NCI-H524 treated with DMSO at 0.1 percent for 48 hours (cell line): ENCODE results near the gene OPA3.

Experiments used
- DNase-seq: peaks from one replicate; lab custom pipeline; 2025; lab: John Stamatoyannopoulos, UW

OPA3 gene

DNA sequence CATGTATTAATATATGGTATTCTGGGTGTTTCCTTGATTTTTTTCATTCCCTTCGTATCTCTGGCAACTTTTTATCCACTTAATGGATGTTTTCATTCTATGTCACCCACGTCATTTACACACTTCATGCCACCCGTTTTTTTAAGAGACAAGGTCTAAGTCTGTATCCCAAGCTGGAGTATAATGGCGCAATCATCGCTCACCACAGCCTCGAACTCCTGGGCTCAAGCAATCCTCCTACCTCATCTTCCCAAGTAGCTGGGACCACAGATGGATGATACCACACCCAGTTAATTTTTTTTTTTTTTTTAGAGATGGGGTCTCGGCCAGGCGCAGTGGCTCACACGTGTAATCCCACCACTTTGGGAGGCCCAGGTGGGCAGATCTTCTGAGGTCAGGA is 80.7 kb downstream of the OPA3 start:
- no peak for DNase-seq

DNA sequence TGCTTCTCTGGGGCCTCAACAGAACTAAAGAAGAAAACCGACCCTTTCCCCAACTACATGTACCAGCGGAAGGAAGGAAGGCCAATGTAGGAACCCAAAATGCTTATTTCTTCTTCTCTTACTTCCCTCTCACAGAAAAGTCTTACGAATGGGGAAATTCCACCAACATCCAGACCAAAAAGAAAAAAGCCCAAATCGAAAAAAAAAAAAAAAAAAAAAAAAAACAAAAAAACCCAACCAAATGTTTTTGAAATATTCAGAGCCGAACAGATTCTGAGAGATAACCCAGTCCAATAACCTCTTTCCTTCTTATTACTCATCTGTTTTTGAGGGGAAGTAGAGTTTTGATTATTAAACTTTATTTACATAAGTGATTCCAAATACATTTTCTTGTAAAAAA is 82.5 kb downstream of the OPA3 start:
- no peak for DNase-seq

DNA sequence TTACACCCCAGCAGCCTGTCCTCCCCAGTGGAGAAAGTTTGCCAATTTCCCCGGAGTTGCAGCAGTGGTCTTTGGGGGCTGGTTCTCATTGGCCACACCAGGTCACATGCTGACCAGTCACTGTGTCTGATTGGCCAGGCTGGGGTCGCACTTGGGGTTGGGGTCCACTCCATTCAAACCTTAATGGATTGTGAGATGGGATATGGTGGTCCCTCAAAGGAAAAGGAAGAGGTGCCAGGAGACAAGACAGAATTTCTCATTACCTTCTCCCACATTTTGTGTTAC is 82.9 kb downstream of the OPA3 start:
- no peak for DNase-seq

DNA sequence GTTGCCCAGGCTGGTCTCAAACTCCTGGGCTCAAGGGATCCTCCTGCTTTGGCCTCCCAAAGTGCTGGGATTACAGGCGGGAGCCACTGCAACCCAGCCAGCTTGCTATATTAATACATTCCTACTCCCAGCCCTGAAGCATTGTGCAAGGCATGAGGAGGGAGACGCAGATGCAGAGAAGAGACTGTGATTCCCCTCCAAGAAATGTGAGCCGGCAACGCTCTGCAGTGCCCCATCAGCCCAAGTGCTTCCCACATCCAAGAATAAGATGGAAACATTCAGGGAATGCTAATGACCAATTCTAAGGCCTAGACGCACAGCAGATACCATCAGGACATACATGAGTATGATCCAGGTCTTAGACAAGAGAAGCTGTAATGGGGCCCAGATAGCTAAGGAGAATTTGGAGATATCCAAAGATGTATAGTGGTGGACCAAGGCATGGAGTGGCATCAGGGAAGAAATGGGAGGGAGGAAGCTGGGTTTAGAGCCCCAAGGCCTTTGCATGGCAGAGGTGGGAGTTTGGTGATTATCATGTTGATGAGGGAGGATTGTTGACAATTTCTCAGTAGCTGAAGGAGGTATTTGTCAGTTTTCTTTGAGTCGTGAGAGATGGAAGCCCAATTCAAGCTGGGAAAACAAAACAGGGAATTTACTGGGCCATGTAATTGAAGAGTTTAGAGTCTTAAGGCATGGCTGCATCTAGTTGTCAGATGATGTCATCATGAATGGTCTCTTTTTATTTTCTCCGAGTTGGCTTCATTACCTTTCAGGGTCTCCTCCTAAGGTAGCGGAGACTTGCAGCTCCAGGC is 83.5 kb downstream of the OPA3 start:
- no peak for DNase-seq

DNA sequence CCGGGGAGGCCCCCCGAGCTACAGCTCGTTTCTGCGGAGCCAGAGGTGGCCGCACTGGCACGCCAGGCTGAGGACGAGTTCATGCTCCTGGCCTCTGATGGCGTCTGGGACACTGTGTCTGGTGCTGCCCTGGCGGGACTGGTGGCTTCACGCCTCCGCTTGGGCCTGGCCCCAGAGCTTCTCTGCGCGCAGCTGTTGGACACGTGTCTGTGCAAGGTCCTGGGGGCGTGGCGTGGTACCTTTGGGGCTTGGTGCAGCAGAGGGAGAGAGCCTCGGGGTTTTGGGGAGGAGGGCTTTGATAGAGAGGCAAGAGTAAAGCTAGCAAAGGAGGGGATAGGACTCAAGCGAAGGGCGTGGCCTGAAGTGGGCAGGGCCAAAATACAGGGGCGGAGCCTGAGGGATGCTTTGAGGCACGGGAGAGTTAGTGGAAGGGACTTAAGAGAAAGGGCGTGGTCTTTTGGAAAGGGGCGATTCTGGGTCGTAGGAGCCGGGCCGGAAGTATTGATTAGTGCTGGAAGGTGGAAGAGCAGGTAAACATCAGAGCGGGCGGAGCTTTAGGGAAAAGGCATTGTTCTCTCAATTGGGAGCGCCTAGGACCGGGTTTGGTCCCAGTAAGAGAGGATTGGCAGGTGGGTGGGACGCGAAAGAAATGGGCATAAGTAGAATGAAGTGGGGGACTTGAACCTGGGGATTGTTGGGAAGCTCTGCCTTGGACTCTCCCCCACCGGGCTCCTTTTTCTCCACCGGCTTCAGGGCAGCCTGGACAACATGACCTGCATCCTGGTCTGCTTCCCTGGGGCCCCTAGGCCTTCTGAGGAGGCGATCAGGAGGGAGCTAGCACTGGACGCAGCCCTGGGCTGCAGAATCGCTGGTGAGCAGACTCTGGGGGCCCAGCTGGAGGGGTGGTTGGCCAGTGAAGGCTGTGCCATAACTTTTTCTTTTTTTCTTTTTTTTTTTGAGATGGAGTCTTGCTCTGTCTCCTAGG is 85.1 kb downstream of the OPA3 start:
- DNase-seq = no peak

DNA sequence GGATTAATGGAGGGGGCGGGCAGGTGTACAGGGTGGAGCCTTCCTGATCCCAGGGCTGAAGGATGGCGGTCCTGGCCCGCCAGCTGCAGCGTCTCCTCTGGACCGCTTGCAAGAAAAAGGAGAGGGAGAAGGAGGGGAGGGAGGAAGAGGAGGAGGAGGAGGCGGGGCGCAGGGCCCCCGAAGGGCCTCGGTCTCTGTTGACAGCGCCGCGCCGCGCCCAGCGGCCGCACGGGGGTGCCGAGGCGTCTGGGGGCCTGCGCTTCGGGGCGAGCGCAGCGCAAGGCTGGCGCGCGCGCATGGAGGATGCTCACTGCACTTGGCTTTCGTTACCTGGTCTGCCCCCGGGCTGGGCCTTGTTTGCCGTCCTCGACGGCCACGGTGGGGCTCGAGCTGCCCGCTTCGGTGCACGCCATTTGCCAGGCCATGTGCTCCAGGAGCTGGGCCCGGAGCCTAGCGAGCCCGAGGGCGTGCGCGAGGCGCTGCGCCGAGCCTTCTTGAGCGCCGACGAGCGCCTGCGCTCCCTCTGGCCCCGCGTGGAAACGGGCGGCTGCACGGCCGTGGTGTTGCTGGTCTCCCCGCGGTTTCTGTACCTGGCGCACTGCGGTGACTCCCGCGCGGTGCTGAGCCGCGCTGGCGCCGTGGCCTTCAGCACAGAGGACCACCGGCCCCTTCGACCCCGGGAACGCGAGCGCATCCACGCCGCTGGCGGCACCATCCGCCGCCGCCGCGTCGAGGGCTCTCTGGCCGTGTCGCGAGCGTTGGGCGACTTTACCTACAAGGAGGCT is 86.0 kb downstream of the OPA3 start, which contains the start of gene PPM1N:
Gene PPM1N (plus strand): TSS at position 33 of the 785 bp plus-strand sequence. CDS start 30 bp downstream, at position 63.
- DNase-seq = peak; percentile 80

DNA sequence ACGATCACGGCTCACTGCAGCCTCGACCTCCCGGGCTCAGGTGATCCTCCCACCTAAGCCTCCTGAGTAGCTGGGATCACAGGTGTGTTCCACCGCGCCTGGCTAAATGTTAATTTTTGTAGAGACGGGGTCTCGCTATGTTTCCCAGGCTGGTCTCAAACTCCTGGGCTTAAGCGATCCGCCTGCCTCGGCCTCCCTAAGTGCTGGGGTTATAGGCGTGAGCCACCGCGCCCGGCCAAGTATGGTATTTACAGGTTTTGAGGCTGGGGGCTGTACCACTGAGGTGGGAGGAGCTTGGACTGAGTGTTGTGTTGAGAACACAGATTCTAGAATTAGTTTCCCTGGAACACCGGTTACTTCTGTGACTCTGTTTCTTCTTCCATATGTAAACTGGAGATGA is 86.8 kb downstream of the OPA3 start:
- DNase-seq = no peak

- no peak for DNase-seq
Measured at GRCh38 chr19:45496349-45496953, 88.2 kb downstream of the OPA3 start.

- no peak for DNase-seq
Measured at GRCh38 chr19:45495178-45495577, 89.4 kb downstream of the OPA3 start.

DNA sequence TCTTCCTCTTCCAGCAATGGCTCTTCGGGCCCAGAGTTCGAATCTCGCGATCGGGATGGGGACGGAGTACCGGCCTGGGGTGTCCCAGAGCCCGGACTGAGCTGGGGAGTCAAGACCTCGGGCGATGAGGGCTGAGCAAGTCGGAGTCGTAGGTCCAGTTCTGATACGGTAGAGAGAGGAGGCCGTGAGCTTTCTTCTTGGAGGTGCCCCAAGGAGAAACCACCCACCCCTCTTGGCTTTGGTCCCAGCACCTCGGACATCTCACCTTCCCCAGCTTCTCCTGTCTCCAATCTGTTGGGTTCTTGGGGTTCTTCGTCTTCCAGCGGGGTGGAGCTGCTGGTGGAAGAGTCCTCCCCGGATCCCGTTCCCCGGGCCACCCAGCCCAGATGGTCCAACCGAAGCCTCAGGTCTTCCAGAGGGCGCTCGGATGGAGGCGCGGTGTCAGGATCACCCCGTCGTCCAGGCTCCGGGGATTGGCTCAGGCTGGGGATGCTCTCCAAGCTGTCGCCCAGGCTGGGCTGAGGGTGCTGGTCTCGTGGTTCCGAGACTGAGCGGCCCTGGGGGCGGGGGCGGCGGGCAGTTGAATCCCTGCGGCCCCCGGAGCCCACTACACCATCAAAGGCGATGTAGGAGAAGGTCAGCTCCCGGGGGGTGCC is 90.2 kb downstream of the OPA3 start:
- no peak for DNase-seq

GRCh38 chr19:45492627-45493470 is 91.8 kb downstream of the OPA3 start:
- DNase-seq = no peak

GRCh38 chr19:45492137-45492626 is 92.4 kb downstream of the OPA3 start:
- DNase-seq = no peak

DNA sequence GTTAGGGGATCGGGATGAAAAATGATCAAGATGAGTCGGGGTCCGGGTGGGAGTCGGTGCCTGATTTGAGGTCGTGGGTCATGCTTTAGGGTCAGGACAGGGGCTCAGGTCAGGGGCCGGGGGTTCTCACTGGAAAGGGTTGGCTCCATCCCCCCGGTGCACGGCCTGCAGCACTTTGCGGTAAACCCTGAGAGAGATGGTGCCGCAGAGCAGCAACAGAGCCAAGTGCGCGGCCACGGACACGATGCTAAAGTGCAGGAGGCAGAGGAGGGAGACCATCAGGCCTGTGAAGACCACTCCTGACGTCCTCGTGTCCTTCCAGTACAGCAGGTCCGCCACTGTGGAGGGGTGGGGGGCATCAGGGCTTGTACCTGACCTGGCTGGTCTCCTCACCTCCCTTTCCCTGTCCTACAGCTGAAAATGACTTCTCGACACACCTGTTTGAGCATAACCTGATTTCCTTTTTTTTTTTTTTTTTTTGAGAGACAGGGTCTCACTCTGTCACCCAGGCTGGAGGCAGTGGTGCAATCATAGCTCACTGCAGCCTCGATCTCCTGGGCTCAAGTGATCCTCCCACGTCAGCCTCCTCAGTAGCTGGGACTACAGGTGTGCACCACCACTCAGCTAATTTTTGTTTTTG is 95.3 kb downstream of the OPA3 start:
- DNase-seq = no peak

- no peak for DNase-seq
Measured at GRCh38 chr19:45488708-45489107, 95.9 kb downstream of the OPA3 start.

DNA sequence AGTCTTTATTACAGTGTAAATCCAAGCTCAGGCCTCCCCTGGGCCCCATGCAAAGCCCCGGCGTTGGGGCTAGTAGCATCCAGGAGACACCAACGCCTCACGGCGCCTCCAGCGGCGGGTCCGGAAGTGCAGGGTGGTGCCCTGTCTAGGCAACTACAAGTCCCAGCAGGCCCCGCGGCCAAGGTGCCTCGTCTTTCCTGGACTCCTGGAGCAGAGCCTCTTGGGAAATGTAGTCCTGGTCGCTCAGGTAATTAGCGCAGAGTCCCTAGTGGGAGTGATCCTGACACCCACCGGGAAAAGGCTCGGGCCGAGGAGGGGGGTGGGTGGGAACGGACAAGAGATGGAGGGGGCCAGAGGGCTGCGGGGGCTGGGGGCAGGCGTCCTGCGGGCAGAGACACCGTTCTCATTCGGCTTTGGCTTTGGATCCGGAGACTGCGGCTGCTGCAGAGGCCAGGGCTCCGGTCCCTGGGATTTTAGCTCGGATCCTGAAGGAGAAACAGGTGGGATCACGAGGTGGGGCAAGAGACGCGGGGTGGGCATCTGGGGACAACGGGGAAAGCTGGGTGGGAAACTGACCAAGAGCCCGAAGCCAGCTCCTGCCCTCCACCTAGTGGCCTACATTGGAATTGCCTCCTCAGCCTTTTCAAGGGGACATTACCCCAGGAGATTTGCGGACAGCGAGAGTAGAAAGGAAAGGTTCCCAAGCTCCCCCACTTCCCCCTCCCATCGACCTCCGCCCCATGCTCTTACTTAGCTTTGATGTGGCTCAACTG is 99.1 kb downstream of the OPA3 start:
- peak; percentile 68 for DNase-seq

DNA sequence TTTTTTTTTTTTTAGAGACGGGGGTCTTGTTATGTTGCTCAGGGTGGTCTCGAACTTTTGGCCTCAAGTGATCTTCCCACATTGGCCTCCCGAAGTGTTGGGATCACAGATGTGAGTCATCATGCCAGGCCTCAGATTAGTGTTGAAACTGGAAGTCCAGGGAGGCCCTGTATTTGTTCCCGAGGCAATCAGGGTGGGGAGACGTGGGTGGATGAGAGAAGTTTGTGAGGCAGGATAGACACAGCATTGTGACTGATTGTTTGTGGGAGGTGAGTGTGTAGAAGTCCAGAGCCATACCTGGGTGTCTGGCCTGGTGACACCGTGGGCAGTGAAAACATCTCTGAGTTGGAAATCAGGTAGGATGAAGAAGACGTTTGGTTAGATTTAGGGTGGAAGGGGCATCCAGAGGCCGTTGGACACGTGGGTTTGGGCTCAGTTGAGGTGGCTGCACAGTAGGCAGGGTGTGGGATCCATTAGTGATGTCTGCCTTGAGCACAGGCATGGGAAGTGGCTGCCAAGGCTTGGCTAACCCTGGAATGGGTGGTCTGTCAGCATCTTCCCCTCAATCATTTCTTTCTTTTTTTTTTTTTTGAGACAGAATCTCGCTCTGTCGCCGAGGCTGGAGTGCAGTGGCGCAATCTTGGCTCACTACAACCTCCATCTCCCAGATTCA is 100.2 kb downstream of the OPA3 start:
- DNase-seq = no peak

DNA sequence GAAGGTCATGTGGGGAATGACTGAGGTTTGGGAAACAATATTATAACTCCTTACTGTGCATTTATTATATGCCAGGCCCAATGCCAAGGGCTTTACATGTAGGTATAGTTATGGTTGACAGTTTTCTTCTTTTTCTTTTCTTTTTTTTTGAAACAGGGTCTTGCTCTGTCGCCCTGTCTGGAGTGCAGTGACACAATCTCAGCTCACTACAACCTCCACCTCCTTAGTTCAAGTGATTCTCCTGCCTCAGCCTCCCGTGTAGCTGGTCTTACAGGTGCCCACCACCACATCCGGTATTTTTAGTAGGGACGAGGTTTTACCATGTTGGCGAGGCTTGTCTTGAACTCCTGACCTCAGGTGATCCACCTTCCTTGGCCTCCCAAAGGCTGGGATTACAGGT is 101.6 kb downstream of the OPA3 start:
- no peak for DNase-seq
